Measurements from ENCODE around the gene MRPL2.

DNA sequence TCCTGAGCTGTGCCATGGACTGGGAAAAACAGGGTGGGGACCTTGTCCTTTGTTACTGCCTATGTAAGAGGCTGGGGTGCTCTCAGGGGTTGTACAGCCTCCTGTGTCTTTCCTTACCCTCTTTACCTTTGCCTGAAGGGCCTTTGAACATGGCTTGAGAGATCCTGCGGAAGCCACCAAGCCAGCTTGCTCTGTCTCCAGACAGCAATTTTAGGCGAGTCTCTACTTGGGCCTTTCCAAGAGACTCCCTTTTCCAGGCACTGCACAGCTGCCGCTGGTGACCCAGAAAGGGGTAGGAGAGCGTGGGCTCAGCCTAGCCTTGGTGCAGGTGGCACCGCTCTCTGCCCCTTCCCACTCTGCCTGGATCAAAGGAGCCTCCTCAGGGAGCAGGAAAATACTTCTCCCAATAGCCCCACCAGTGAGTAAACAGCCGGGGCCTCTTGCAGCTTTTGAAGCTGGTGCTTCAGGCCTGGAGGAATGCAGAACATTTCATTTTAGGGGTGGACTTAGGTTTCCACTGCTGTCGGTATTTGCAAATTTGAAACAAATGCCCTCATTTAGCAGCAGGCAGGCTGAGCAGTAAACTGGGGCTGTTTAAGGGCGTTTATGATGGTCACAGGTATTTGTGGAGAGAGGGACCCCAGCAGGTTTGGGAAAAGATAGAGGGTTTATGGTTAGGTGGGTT is 30.8 kb upstream of the MRPL2 start:
- TF ChIP-seq, protein P1, sequence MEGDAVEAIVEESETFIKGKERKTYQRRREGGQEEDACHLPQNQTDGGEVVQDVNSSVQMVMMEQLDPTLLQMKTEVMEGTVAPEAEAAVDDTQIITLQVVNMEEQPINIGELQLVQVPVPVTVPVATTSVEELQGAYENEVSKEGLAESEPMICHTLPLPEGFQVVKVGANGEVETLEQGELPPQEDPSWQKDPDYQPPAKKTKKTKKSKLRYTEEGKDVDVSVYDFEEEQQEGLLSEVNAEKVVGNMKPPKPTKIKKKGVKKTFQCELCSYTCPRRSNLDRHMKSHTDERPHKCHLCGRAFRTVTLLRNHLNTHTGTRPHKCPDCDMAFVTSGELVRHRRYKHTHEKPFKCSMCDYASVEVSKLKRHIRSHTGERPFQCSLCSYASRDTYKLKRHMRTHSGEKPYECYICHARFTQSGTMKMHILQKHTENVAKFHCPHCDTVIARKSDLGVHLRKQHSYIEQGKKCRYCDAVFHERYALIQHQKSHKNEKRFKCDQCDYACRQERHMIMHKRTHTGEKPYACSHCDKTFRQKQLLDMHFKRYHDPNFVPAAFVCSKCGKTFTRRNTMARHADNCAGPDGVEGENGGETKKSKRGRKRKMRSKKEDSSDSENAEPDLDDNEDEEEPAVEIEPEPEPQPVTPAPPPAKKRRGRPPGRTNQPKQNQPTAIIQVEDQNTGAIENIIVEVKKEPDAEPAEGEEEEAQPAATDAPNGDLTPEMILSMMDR (IDR thresholded peaks at IDR 0.05), result no peak
- TF ChIP-seq POLR2A (IDR thresholded peaks at IDR 0.05), result no peak
- TF ChIP-seq POLR2AphosphoS5 (IDR thresholded peaks at IDR 0.05), result no peak

Data from prostate gland (tissue), 2 donors.